NCI-H1694 treated with DMSO at 0.1 percent for 48 hours (cell line): ENCODE results near the gene CD52.

Experiments used
- DNase-seq: peaks from one replicate; lab custom pipeline; 2025; lab: John Stamatoyannopoulos, UW

Gene CD52

GRCh38 chr1:26317612-26318337 lies at the start of gene CD52:
CD52 (plus strand) TSS chr1:26317958; CDS start chr1:26318018, 60 bp downstream.
- no peak for DNase-seq

GRCh38 chr1:26268290-26269197 lies 49.2 kb upstream of the CD52 start:
- DNase-seq = no peak

GRCh38 chr1:26269198-26269550 lies 48.6 kb upstream of the CD52 start:
- no peak for DNase-seq

GRCh38 chr1:26274801-26275425 lies 42.8 kb upstream of the CD52 start:
- DNase-seq = no peak

GRCh38 chr1:26275580-26276431 lies 42.0 kb upstream of the CD52 start:
- peak; percentile 16 for DNase-seq

GRCh38 chr1:26276432-26276838 lies 41.3 kb upstream of the CD52 start:
- no peak for DNase-seq

GRCh38 chr1:26277261-26277661 lies 40.5 kb upstream of the CD52 start:
- no peak for DNase-seq

GRCh38 chr1:26277719-26278118 lies 40.0 kb upstream of the CD52 start:
- no peak for DNase-seq

- no peak for DNase-seq
These were observed 39.5 kb upstream of the CD52 start for GRCh38 chr1:26278303-26278702.

GRCh38 chr1:26278724-26279455 lies 38.9 kb upstream of the CD52 start:
- DNase-seq = no peak

GRCh38 chr1:26279456-26280332 lies 38.1 kb upstream of the CD52 start, which contains the start of gene SH3BGRL3:
SH3BGRL3 (plus strand) TSS chr1:26280086; CDS start chr1:26280156, 70 bp downstream.
- DNase-seq = peak; percentile 29

GRCh38 chr1:26280333-26281042 lies 37.3 kb upstream of the CD52 start:
- DNase-seq = no peak

- DNase-seq = no peak
These were observed 36.4 kb upstream of the CD52 start for GRCh38 chr1:26281091-26281958.

- no peak for DNase-seq
These were observed 35.8 kb upstream of the CD52 start for GRCh38 chr1:26281971-26282370.

GRCh38 chr1:26282401-26282918 lies 35.3 kb upstream of the CD52 start:
- DNase-seq = no peak

GRCh38 chr1:26283279-26283853 lies 34.4 kb upstream of the CD52 start:
- no peak for DNase-seq

- no peak for DNase-seq
These were observed 33.7 kb upstream of the CD52 start for GRCh38 chr1:26283871-26284596.
